HG03066 (cell line): Measurements from ENCODE around the gene RCOR1.
"Not testable (repeated sequence)": the region's sequence is repeated elsewhere in the genome, so short reads cannot be mapped to it uniquely, and the experiment has no call there.

ENCODE experiments used
- ATAC-seq: cut with Tn5 transposase; IDR thresholded peaks from one replicate; pipeline ENCODE4 v1.9.1; 2021; ENCODE audit warnings: low read depth; ENCODE audit not compliant: unreplicated experiment

RCOR1 gene

DNA sequence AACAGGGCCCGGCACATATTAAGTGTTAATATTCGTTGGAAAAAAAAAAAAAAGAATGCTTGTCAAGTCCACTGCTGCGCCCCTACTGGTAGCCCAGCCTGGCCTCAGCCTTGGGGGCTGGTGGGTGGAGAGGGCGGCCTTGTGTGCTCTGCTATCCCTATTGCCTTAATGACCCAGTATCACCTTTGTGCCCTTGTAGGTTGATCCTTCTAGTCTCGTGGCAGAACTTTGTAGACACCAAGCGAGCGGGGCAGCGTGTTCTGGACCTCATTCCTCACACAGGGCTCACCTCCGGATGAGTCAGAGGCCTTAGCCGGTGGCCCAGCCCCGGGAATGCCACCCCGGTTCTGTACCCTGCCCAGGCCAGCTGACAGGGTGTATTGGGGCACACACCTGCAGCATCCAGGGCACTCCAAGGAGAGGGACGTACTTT, 1.8 kb upstream of the RCOR1 start:
- ATAC-seq: no peak

- ATAC-seq: peak; percentile 2
Measured at GRCh38 chr14:102591372-102591943, 991 bp upstream of the RCOR1 start.

DNA sequence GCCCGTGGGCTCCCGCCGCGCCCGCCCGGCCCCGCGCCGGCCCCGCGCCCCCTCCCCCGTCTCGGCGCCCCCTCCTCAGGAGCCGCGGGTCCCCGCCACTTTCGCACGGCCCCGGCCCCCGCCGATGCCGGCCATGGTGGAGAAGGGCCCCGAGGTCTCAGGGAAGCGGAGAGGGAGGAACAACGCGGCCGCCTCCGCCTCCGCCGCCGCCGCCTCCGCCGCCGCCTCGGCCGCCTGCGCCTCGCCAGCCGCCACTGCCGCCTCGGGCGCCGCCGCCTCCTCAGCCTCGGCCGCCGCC, 263 bp downstream of the RCOR1 start:
- ATAC-seq: no peak

GRCh38 chr14:102593061-102593824, 794 bp downstream of the RCOR1 start:
- ATAC-seq: no peak

GRCh38 chr14:102593825-102594137, 1.3 kb downstream of the RCOR1 start:
- ATAC-seq: no peak

DNA sequence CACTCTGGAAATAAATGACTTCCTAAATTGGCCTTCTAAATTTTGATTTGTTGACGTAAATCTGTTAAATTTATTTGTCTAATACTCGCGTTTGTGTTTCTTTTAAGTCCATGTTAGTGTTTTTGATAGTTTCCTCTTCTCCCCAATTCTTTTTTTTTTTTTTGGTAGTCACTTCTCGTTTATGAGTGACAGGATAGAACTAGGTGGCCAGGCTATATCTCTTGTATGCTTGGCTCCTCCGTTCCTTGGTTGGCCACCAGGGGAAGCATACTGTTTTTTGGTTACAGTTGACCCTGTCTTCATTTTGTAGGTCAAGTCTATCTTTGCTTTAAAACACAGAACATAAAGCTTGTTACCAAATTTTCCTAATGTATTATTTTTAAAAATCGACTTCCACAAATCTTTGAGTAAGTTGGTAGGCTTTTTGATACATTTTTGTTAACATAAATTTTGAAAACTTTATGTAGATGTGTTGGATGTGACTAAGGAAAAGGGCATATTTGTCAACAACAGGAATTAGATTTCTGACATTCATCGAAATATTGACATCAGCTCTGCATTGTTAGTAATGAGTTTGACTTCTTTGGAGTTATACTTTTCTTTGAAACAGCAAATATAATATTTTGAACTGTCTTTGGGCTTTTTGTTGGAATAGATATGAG, 2.2 kb downstream of the RCOR1 start:
- ATAC-seq: no peak

DNA sequence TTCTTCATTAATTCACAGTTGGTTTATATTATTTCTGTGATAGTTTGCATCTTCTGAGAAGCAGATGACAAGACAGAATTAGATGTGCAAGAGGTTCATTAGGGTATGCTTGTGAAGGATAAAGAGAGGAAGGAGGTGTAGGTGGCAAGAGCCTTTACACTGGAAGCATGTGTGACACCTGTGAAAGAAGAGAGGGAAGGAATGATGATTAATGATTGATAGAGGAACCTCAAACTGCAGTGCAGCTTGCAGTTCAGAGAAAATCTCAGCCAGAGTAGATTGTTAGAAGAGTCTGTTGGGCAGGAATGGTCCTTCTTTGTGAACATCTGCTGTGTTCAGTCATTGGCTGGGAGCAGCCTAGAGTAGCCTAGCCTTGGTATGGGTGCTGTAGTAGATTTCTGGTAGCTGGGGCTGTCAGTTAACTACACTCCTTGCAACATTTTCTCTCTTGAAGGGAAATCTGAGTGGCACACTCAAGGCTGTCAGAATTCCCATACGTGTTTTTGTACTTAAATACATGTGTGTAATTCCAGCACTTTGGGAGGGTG, 9.0 kb downstream of the RCOR1 start:
- no peak for ATAC-seq

GRCh38 chr14:102602421-102603292, 10.2 kb downstream of the RCOR1 start:
- no peak for ATAC-seq

- ATAC-seq: no peak
Measured at GRCh38 chr14:102603293-102603907, 11.0 kb downstream of the RCOR1 start.

DNA sequence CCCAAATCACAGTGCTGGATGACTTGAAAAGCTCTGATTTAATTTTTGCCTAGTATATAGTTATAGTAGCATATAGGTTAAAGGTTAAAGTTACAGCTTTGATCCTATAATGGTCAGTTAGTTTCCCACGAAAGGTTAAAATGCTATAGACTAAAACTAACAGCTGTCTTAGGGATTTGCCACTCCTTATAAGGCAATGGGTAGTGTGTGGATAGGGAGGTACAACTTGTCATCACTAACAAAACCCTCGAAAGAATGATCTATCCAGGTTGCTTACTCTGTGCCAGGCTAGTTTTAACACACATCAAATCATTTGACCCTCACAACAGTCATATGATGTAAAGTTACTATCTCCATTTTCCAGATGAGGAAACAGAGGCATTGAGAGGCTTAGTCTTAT, 11.7 kb downstream of the RCOR1 start:
- ATAC-seq: no peak

DNA sequence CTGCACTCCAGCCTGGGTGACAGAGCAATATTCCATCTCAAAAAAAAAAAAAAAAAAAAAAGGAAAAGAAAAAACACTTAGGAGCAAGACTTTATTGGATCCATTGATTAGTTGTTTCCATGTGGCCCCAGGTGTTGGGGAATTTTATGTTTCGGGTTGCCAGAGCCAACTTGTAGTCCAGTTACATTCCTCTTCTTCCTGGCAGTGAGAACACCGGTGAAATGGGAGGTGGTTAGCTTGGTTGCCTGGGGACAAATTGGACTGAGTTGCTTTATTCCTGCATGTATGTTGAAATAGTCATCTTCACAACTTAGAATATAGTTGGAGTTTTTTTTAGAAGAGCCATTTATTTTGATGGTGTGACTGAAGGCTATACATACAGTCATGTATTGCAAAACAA, 12.6 kb downstream of the RCOR1 start:
- ATAC-seq: no peak

- no peak for ATAC-seq
Measured at GRCh38 chr14:102606296-102606695, 13.8 kb downstream of the RCOR1 start.

DNA sequence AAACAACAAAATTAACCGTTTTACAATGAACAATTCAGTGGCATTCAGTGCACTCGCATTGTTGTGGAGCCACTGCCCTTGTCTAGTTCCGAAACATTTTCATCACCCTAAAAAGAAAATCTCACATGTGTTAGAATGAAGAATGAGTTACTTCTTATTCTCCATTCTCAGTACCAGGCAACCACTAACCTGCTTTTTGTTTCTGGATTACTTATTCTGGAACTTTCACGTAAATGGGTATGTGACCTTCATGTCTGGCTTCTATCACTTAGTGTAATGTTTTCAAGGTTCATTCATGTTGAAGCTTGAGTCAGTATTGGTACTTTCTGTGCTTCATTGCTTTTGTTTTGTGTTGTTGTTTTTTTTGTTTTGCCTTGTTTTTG, 15.6 kb downstream of the RCOR1 start:
- peak; percentile 60 for ATAC-seq

DNA sequence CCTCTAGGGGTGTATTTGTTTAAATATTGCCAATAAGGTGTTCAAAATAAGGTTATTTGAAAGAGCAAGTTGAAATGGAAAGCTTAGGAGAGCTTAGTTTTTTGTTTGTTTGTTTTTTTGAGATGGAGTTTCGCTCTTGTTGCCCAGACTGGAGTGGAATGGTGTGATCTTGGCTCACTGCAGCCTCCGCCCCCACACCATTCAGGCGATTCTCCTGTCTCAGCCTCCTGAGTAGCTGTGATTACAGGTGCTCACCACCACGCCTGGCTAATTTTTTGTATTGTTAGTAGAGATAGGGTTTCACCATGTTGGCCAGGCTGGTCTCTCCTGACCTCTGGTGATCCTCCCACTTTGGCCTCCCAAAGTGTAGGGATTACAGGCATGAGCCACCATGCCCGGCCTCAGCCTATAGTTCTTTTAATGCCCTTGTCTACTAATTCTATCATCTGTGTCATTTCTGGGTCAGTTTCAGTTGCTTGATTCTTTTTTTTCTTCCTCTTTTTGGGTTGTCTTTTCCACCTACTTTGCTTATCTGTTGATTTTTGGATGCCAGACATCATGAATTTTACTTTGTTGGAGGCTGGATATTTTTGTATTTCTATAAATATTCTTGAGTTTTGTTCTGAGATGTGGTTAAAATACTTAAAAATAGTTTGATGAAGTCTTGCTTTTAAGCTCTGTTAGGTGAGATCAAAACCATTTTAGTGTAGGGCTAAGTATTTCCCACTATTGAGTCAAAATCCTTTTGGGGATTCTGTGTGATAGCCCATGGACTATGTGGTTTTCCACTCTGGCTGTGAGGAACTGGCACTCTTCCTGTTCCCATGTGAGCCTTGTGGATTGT, 18.7 kb downstream of the RCOR1 start:
- ATAC-seq: no peak

DNA sequence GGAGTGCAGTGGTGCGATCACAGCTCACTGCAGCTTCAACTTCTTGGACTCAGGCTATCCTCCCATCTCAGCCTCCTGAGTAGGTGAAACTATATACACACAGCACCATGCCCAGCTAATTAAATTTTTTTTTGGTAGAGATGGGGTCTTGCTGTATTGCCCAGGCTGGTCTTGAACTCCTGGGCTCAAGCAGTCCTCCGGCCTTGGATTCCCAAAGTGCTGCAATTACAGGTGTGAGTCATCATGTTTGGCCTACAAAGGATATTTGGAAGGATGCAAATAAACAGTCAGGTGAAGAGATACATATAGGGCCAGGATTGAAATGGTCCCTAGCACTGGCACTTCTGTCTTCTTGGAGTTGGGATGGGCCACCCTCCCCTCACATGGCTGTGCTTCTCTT, 23.9 kb downstream of the RCOR1 start:
- no peak for ATAC-seq

GRCh38 chr14:102616799-102617198, 24.4 kb downstream of the RCOR1 start:
- no peak for ATAC-seq

DNA sequence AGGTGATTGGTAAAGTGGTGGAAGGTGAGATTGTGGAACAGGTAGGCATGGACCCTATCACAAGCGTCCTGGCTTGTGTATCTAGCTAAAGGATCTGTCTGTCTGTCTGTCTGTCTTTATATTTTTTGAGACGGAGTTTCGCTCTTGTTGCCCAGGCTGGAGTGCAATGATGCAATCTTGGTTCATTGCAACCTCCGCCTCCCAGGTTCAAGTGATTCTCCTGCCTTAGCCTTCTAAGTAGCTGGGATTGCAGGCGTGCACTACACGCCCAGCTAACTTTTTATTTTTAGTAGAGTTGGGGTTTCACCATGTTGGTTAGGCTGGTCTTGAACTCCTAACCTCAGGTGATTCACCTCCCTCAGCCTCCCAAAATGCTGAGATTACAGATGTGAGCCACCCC, 26.6 kb downstream of the RCOR1 start:
- ATAC-seq: not testable (repeated sequence)

DNA sequence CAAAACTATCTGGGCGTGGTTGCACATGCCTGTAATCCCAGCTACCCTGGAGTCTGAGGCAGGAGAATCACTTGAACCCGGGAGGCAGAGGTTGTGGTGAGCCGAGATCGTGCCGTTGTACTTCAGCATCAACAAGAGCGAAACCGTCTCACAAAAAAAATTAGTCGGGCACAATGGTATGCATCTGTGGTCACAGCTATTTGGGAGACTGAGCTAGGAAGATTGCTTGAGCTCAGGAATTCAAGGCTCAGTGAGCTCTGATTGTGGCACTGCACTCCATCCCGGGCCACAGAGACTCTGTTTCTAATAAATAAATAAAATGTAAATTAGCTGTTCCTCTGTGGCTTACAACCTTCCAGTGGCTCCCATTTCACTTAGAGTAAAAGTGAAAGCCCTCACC, 28.0 kb downstream of the RCOR1 start:
- ATAC-seq: no peak

DNA sequence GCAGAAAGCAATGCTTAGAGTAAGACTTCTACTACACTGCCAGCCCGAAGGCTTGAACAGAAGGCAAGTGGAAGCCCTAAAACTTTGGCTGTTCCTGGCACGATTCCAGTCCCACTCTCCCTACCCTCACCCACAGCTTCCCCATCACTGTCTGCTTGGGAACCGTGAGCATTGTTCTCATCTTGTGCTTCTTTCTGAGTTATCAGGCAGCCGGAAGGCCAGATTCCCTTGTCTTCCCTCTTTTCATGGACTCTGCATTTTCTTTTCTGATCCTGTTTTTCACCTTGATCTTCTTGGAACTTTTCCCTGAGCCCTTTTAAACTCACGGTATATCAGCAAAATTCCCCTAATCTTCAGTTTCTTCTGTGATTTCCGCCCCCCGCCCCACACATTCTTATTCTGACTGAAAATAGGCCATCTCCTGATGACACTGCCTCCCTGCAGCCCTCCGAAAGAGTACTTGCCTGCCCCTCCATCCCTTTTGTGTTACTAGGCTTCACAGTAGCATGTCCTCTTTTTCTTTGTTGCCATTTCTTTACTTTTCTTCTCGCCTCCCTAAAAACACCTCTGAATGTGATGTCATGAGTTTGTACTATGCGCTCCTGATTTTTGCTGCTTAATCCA, 29.9 kb downstream of the RCOR1 start:
- no peak for ATAC-seq
